Parathyroid adenoma (tissue), 2 donors: ENCODE data around the gene HCAR1.

Source experiments
- H2AFZ ChIP-seq: fragments of 300-600 bp; sonication (generic); one replicate; pipeline ENCODE4 v1.7.0; 2017; ENCODE audit warnings: antibody characterized with exemption, mild to moderate bottlenecking
- H3K27ac ChIP-seq: fragments of 300-600 bp; sonication (generic); one replicate; pipeline ENCODE4 v1.7.0; 2017
- H3K27me3 ChIP-seq: fragments of 300-600 bp; sonication (generic); one replicate; pipeline ENCODE4 v1.7.0; 2017; ENCODE audit warnings: low read length; ENCODE audit not compliant: control insufficient read depth, insufficient read depth
- H3K36me3 ChIP-seq: fragments of 300-600 bp; sonication (generic); one replicate; pipeline ENCODE4 v1.7.0; 2017; ENCODE audit warnings: low read length; ENCODE audit not compliant: control insufficient read depth, insufficient read depth
- H3K4me1 ChIP-seq: fragments of 300-600 bp; sonication (generic); one replicate; pipeline ENCODE4 v1.7.0; 2017; ENCODE audit warnings: control low read depth
- H3K4me2 ChIP-seq: fragments of 300-600 bp; sonication (generic); one replicate; pipeline ENCODE4 v1.7.0; 2017; ENCODE audit warnings: low read length
- H3K4me3 ChIP-seq: fragments of 300-600 bp; sonication (generic); one replicate; pipeline ENCODE4 v1.7.0; 2017; ENCODE audit warnings: low read depth, low read length
- H3K79me2 ChIP-seq: fragments of 300-600 bp; sonication (generic); one replicate; pipeline ENCODE4 v1.7.0; 2017; ENCODE audit warnings: control low read depth
- H3K9ac ChIP-seq: fragments of 300-600 bp; sonication (generic); one replicate; pipeline ENCODE4 v1.7.0; 2017; ENCODE audit warnings: mild to moderate bottlenecking
- H3K9me3 ChIP-seq: fragments of 300-600 bp; sonication (generic); one replicate; pipeline ENCODE4 v1.7.0; 2017; ENCODE audit warnings: low read length; ENCODE audit not compliant: control insufficient read depth
- CTCF ChIP-seq: fragments of 300-600 bp; sonication (generic); IDR thresholded peaks from one replicate; pipeline ENCODE4 v1.7.0; 2017; ENCODE audit warnings: antibody characterized with exemption, mild to moderate bottlenecking
- donor health status: primary hyperparathyroidism.

The HCAR1 gene

GRCh38 chr12:122730215-122731014 lies at the start of gene HCAR1:
HCAR1 (minus strand) TSS chr12:122730844; CDS start chr12:122730339, 505 bp downstream.
- Histone ChIP-seq H3K9ac (peak within 1 kb of the TSS; percentile 74), H3K4me2 (peak within 1 kb of the TSS; percentile 80), H3K9me3 (no peaks in the 10 kb centered on the region), H2AFZ (peak within 1 kb of the TSS; percentile 90), H3K4me1 (peaks cover 42% of the 10 kb centered on the region), H3K79me2 (peaks cover 21% of the 10 kb centered on the region), H3K36me3 (no peaks in the 10 kb centered on the region), H3K27ac (peak within 1 kb of the TSS; percentile 99), H3K4me3 (peak within 1 kb of the TSS; percentile 98), H3K27me3 (no peaks in the 10 kb centered on the region)
- TF ChIP-seq CTCF: no peak

GRCh38 chr12:122757568-122757967 lies 26.9 kb upstream of the HCAR1 start:
- H3K79me2 ChIP-seq: peaks cover 59% of the 10 kb centered on the region
- no peaks in the 10 kb centered on the region for H3K27me3 ChIP-seq
- no peaks in the 10 kb centered on the region for H3K36me3 ChIP-seq
- H3K4me2 ChIP-seq: no peak overlapping the region
- no peak overlapping the region for H3K4me3 ChIP-seq
- H3K9me3 ChIP-seq: no peaks in the 10 kb centered on the region
- H3K27ac ChIP-seq: no peak overlapping the region
- no peak for TF ChIP-seq CTCF
- no peak overlapping the region for H3K9ac ChIP-seq
- H2AFZ ChIP-seq: no peak overlapping the region
- H3K4me1 ChIP-seq: peaks cover 11% of the 10 kb centered on the region

GRCh38 chr12:122754790-122755189 lies 24.1 kb upstream of the HCAR1 start:
- peak overlapping the region; percentile 77 for H3K27ac ChIP-seq
- no peak overlapping the region for H3K9ac ChIP-seq
- no peak for TF ChIP-seq CTCF
- H2AFZ ChIP-seq: no peak overlapping the region
- H3K79me2 ChIP-seq: peaks cover 45% of the 10 kb centered on the region
- H3K4me3 ChIP-seq: peak overlapping the region; percentile 73
- H3K4me1 ChIP-seq: peaks cover 11% of the 10 kb centered on the region
- H3K27me3 ChIP-seq: no peaks in the 10 kb centered on the region
- peak overlapping the region; percentile 79 for H3K4me2 ChIP-seq
- H3K9me3 ChIP-seq: no peaks in the 10 kb centered on the region
- H3K36me3 ChIP-seq: no peaks in the 10 kb centered on the region

- H3K4me2 ChIP-seq: peak overlapping the region; percentile 79
- peak overlapping the region; percentile 73 for H3K4me3 ChIP-seq
- H3K9me3 ChIP-seq: no peaks in the 10 kb centered on the region
- no peaks in the 10 kb centered on the region for H3K36me3 ChIP-seq
- peaks cover 11% of the 10 kb centered on the region for H3K4me1 ChIP-seq
- H3K27ac ChIP-seq: peak overlapping the region; percentile 77
- H3K27me3 ChIP-seq: no peaks in the 10 kb centered on the region
- peak overlapping the region; percentile 63 for H3K9ac ChIP-seq
- peaks cover 36% of the 10 kb centered on the region for H3K79me2 ChIP-seq
- peak overlapping the region; percentile 71 for H2AFZ ChIP-seq
- TF ChIP-seq CTCF: no peak
Observed at GRCh38 chr12:122753319-122753650, 22.6 kb upstream of the HCAR1 start.
